ENCODE measurements around the gene TAOK1. TPM values are rescaled to one million over a fixed set of nuclear protein-coding genes. Genes with fewer than 3 reads are reported as not detected.
A peak's percentile ranks its signal among the peaks of the same experiment; 100 is the strongest.

TAOK1 gene
- total and polyA plus RNA-seq, 2 of the 13 experiments (the other 11 are each of a cell fraction or from before 2014, with no cell fraction given), result 14.1 to 23.0 TPM

- TF ChIP-seq ZNF160 (CRISPR knock-in tag; IDR thresholded peaks at IDR 0.05), result no peak
- TF ChIP-seq, protein P1, sequence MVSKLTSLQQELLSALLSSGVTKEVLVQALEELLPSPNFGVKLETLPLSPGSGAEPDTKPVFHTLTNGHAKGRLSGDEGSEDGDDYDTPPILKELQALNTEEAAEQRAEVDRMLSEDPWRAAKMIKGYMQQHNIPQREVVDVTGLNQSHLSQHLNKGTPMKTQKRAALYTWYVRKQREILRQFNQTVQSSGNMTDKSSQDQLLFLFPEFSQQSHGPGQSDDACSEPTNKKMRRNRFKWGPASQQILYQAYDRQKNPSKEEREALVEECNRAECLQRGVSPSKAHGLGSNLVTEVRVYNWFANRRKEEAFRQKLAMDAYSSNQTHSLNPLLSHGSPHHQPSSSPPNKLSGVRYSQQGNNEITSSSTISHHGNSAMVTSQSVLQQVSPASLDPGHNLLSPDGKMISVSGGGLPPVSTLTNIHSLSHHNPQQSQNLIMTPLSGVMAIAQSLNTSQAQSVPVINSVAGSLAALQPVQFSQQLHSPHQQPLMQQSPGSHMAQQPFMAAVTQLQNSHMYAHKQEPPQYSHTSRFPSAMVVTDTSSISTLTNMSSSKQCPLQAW (CRISPR knock-in tag; IDR thresholded peaks at IDR 0.05), result peak; percentile 98
- TF ChIP-seq ZFP1 (CRISPR knock-in tag; IDR thresholded peaks at IDR 0.05), result peak; percentile 35; the same call in 1 of the 2 replicates
- no peak for TF ChIP-seq ZNF510 (CRISPR knock-in tag; IDR thresholded peaks at IDR 0.05; ENCODE audit: low read depth)
- TF ChIP-seq ZNF337 (CRISPR knock-in tag; IDR thresholded peaks at IDR 0.05; ENCODE audit: borderline replicate concordance, low read depth), result no peak
- TF ChIP-seq BHLHE40 (IDR thresholded peaks at IDR 0.05; ENCODE audit: low read length), result 0 out of 2 replicates have a peak, but pooled peaks have one; percentile 50
- TF ChIP-seq JDP2 (CRISPR knock-in tag; IDR thresholded peaks at IDR 0.05; ENCODE audit: borderline replicate concordance), result no peak
- TF ChIP-seq ZBTB37 (CRISPR knock-in tag; IDR thresholded peaks at IDR 0.05), result peak; percentile 94; the same call in 1 of the 2 replicates
- TF ChIP-seq THAP11 (CRISPR knock-in tag; IDR thresholded peaks at IDR 0.05), result peak; percentile 57; the same call in 1 of the 2 replicates
- TF ChIP-seq ZNF382 (CRISPR knock-in tag; IDR thresholded peaks at IDR 0.05; ENCODE audit: borderline replicate concordance), result no peak
- TF ChIP-seq, protein P2, sequence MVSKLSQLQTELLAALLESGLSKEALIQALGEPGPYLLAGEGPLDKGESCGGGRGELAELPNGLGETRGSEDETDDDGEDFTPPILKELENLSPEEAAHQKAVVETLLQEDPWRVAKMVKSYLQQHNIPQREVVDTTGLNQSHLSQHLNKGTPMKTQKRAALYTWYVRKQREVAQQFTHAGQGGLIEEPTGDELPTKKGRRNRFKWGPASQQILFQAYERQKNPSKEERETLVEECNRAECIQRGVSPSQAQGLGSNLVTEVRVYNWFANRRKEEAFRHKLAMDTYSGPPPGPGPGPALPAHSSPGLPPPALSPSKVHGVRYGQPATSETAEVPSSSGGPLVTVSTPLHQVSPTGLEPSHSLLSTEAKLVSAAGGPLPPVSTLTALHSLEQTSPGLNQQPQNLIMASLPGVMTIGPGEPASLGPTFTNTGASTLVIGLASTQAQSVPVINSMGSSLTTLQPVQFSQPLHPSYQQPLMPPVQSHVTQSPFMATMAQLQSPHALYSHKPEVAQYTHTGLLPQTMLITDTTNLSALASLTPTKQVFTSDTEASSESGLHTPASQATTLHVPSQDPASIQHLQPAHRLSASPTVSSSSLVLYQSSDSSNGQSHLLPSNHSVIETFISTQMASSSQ (IDR thresholded peaks at IDR 0.05; ENCODE audit: low read depth), result peak; percentile 98
- TF ChIP-seq, protein P2 (CRISPR knock-in tag; IDR thresholded peaks at IDR 0.05; ENCODE audit: borderline replicate concordance), result peak; percentile 98
- 0 out of 2 replicates have a peak, but pooled peaks have one; percentile 58 for TF ChIP-seq DNMT3B (CRISPR knock-in tag; conservative IDR thresholded peaks at IDR 0.05)
- no peak for TF ChIP-seq ZNF143 (CRISPR knock-in tag; IDR thresholded peaks at IDR 0.05)
- 0 out of 2 replicates have a peak, but pooled peaks have one; percentile 24 for TF ChIP-seq SMYD3 (CRISPR knock-in tag; IDR thresholded peaks at IDR 0.05)
- TF ChIP-seq ZNF24 (IDR thresholded peaks at IDR 0.05), result no peak
- TF ChIP-seq FOXA3 (CRISPR knock-in tag; IDR thresholded peaks at IDR 0.05), result peak; percentile 74
- peak; percentile 63; the same call in 1 of the 2 replicates for TF ChIP-seq NCOR1 (IDR thresholded peaks at IDR 0.05; ENCODE audit: borderline replicate concordance, low read length)
- TF ChIP-seq, protein P3, sequence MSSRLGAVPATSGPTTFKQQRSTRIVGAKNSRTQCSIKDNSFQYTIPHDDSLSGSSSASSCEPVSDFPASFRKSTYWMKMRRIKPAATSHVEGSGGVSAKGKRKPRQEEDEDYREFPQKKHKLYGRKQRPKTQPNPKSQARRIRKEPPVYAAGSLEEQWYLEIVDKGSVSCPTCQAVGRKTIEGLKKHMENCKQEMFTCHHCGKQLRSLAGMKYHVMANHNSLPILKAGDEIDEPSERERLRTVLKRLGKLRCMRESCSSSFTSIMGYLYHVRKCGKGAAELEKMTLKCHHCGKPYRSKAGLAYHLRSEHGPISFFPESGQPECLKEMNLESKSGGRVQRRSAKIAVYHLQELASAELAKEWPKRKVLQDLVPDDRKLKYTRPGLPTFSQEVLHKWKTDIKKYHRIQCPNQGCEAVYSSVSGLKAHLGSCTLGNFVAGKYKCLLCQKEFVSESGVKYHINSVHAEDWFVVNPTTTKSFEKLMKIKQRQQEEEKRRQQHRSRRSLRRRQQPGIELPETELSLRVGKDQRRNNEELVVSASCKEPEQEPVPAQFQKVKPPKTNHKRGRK (CRISPR knock-in tag; IDR thresholded peaks at IDR 0.05), result no peak
Measured at GRCh38 chr17:29555840-29556239, 165.7 kb downstream of the TAOK1 start (continued).

Measured in HepG2 (cell line).